ENCODE measurements around the gene FMNL2.

- TF ChIP-seq CTCF (IDR thresholded peaks at IDR 0.05) (no peak), POLR2A (IDR thresholded peaks at IDR 0.05) (no peak), POLR2AphosphoS5 (IDR thresholded peaks at IDR 0.05) (no peak)
These were observed 98.8 kb downstream of the FMNL2 start for GRCh38 chr2:152433791-152434190.

All from stomach (tissue), 4 donors.